HEK293T (cell line): ENCODE data around the gene UBXN6.

Experiments
- CTBP1 ChIP-seq: fragments of 450-650 bp; IDR thresholded peaks from 2 replicates; pipeline ENCODE4 v1.6.1; 2016; ENCODE audit warnings: borderline replicate concordance
- ELF4 ChIP-seq: fragments of 450-650 bp; IDR thresholded peaks from 2 replicates; pipeline ENCODE4 v1.6.1; 2017; ENCODE audit warnings: antibody characterized with exemption
- FOXA1 ChIP-seq: fragments of 450-650 bp; IDR thresholded peaks from 2 replicates; pipeline ENCODE4 v1.6.1; 2016; ENCODE audit warnings: mild to moderate bottlenecking
- FOXK2 ChIP-seq: fragments of 450-650 bp; IDR thresholded peaks from 2 replicates; pipeline ENCODE4 v1.6.1; 2016; ENCODE audit warnings: mild to moderate bottlenecking
- FOXM1 ChIP-seq: fragments of 450-650 bp; IDR thresholded peaks from 2 replicates; pipeline ENCODE4 v1.6.1; 2017; ENCODE audit warnings: mild to moderate bottlenecking, borderline replicate concordance
- HDGF ChIP-seq: fragments of 450-650 bp; IDR thresholded peaks from 2 replicates; pipeline ENCODE4 v1.6.1; 2017; ENCODE audit warnings: antibody characterized with exemption, borderline replicate concordance
- L3MBTL2 ChIP-seq: fragments of 450-650 bp; conservative IDR thresholded peaks from 2 replicates; pipeline ENCODE4 v1.6.1; 2016; ENCODE audit warnings: mild to moderate bottlenecking
- LEF1 ChIP-seq: fragments of 450-650 bp; IDR thresholded peaks from 2 replicates; pipeline ENCODE4 v1.6.1; 2017; ENCODE audit warnings: mild to moderate bottlenecking, borderline replicate concordance
- NFRKB ChIP-seq: fragments of 450-650 bp; IDR thresholded peaks from 2 replicates; pipeline ENCODE4 v1.6.1; 2016; ENCODE audit warnings: mild to moderate bottlenecking, moderate library complexity
- SP1 ChIP-seq: fragments of 450-650 bp; IDR thresholded peaks from 2 replicates; pipeline ENCODE4 v1.6.1; 2017

GRCh38 chr19:4482721-4483364 is 25.2 kb upstream of the UBXN6 start:
- TF ChIP-seq L3MBTL2 = no peak
- TF ChIP-seq SP1 = no peak
- TF ChIP-seq FOXK2 = no peak
- TF ChIP-seq FOXA1 = no peak
- no peak for TF ChIP-seq HDGF
- TF ChIP-seq ELF4 = no peak
- no peak for TF ChIP-seq LEF1
- TF ChIP-seq NFRKB = no peak
- no peak for TF ChIP-seq FOXM1
- TF ChIP-seq CTBP1 = no peak
